Measurements from ENCODE around the gene VWA3B. TPM values are rescaled to one million over a fixed set of nuclear protein-coding genes. Genes with fewer than 3 reads are reported as not detected.

Gene VWA3B
- total and polyA plus RNA-seq, 5 donors: 0.15 to 0.29 (median 0.28) TPM

DNA sequence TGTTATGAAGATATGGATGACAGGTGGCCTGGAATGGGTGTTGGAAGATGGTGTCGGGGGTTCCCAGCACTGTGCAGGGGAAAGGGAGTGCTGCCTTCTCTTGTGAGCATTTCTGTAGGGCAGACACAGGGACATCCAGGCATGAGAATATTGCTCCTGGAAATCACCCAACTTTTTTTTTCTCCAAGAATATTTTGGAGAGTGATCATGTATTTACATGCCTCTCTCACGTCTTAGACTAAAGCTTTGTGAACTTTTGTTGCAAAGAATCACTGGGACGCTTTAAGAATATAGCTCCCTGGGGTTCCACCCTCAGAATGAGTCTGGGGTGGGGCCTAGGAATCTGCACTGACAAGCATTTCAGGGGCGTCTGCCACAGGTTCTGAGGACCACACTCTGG, 68.7 kb downstream of the VWA3B start:
- no peaks in the 10 kb centered on the region for H3K27me3 ChIP-seq (ENCODE audit: control insufficient read depth, insufficient read depth)
- H3K9me3 ChIP-seq (ENCODE audit: control insufficient read depth, low read length): no peaks in the 10 kb centered on the region
- intact Hi-C loops (cut with DNase I): no loop called here
- ATAC-seq: no peak
- peaks cover 2% of the 10 kb centered on the region for H3K4me1 ChIP-seq (ENCODE audit: control insufficient read depth, insufficient read depth, low read length)
- 59% methylated on average over 4 of the region's 4 CpGs for WGBS
- no peak overlapping the region for H3K4me3 ChIP-seq (ENCODE audit: low read length)
- no peak for DNase-seq
- peak overlapping the region; percentile 57 for H3K27ac ChIP-seq (ENCODE audit: low read length)

DNA sequence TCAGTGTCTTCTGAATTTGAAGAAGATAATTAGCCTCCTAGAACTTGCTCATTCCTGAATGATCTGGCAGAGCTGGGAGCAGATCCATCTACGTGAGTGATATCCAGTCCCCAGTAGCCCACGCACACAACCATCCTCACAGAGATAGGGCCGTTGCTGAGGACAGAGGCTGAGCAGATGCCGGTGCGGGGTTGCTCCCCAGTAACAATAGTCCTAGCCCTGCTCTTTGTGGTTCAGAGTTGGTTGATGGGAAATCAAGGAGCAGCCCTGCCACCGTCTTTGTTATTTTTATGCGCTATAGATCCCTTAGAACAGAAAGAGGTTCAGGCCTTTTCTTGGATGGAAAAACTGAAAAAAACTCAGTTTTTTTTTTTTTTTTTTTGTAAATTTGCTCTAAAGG, 69.3 kb downstream of the VWA3B start:
- Histone ChIP-seq H3K9me3 (ENCODE audit: control insufficient read depth, low read length) (no peaks in the 10 kb centered on the region), H3K4me3 (ENCODE audit: low read length) (no peak overlapping the region), H3K27ac (ENCODE audit: low read length) (no peak overlapping the region), H3K27me3 (ENCODE audit: control insufficient read depth, insufficient read depth) (no peaks in the 10 kb centered on the region), H3K4me1 (ENCODE audit: control insufficient read depth, insufficient read depth, low read length) (peaks cover 7% of the 10 kb centered on the region)
- WGBS: 68% methylated on average over 7 of the region's 7 CpGs
- no peak for ATAC-seq
- DNase-seq: no peak
- intact Hi-C loops (cut with DNase I): no loop called here

DNA sequence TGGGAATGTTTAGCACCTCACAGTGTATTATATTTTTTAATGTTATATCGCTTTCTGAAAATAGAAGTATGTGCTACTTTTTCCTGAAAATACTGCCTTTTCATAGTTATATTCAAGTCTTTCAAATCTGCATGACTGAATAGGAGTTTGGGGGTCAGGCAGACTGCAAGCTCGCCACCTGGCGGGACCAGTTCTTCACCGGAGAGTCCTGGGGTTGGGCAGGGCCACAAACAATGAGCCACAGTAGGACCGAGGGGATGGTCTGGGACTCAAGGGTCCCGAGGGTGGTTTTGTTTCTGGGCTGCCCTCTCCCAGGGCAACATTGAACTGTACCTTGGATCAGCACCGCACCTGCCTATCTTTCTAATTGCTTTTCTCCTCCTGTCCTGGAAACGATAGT, 70.6 kb downstream of the VWA3B start:
- Histone ChIP-seq H3K27me3 (ENCODE audit: control insufficient read depth, insufficient read depth) (no peaks in the 10 kb centered on the region), H3K4me1 (ENCODE audit: control insufficient read depth, insufficient read depth, low read length) (peaks cover 11% of the 10 kb centered on the region), H3K27ac (ENCODE audit: low read length) (peak overlapping the region; percentile 93), H3K4me3 (ENCODE audit: low read length) (no peak overlapping the region), H3K9me3 (ENCODE audit: control insufficient read depth, low read length) (no peaks in the 10 kb centered on the region)
- 78% methylated on average over 8 of the region's 8 CpGs for WGBS
- DNase-seq: no peak
- intact Hi-C loops (cut with DNase I): no loop called here
- ATAC-seq: no peak

GRCh38 chr2:98158305-98158704, 71.3 kb downstream of the VWA3B start:
- 56% methylated on average over 8 of the region's 8 CpGs for WGBS
- no peak overlapping the region for H3K4me3 ChIP-seq (ENCODE audit: low read length)
- peaks cover 13% of the 10 kb centered on the region for H3K4me1 ChIP-seq (ENCODE audit: control insufficient read depth, insufficient read depth, low read length)

GRCh38 chr2:98160554-98160953, 73.6 kb downstream of the VWA3B start:
- Histone ChIP-seq H3K27ac (ENCODE audit: low read length) (peak overlapping the region; percentile 56), H3K4me3 (ENCODE audit: low read length) (no peak overlapping the region), H3K9me3 (ENCODE audit: control insufficient read depth, low read length) (no peaks in the 10 kb centered on the region), H3K4me1 (ENCODE audit: control insufficient read depth, insufficient read depth, low read length) (peaks cover 20% of the 10 kb centered on the region), H3K27me3 (ENCODE audit: control insufficient read depth, insufficient read depth) (no peaks in the 10 kb centered on the region)
- ATAC-seq: peak; percentile 66 to 67
- WGBS: 26% methylated on average over 4 of the region's 4 CpGs
- intact Hi-C loops (cut with DNase I): no loop called here
- peak in 2 of 3 donors; percentile 60 to 68 for DNase-seq

More at GRCh38 chr2:98158305-98158704, 71.3 kb downstream of the VWA3B start:
- Histone ChIP-seq H3K27ac (ENCODE audit: low read length) (peak overlapping the region; percentile 93), H3K9me3 (ENCODE audit: control insufficient read depth, low read length) (no peaks in the 10 kb centered on the region), H3K27me3 (ENCODE audit: control insufficient read depth, insufficient read depth) (no peaks in the 10 kb centered on the region)
- ATAC-seq (peak; percentile 63 to 75), DNase-seq (peak in 2 of 3 donors; percentile 60 to 68)
- intact Hi-C loops (cut with DNase I): no loop called here

DNA sequence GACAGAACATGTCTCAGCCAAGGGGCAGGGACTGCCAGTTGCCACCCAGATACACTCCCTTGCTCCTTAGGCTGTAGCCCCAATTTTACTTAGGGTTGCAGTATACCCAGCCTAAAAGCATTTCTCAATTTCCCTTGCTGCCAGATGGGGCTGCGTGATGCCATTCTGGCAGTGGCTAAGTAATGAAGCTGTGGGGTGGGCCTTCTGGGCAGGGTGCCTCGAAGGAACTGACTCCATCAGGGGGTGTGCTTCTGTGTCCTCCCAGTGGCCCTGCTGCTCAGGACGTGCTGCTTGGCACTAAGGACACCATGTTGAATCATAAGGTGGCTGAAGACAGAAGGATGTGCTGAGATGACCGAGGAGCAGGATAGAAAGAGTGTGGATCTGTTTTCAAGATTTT, 74.2 kb downstream of the VWA3B start:
- Histone ChIP-seq H3K27ac (ENCODE audit: low read length) (peak overlapping the region; percentile 56), H3K4me3 (ENCODE audit: low read length) (no peak overlapping the region), H3K9me3 (ENCODE audit: control insufficient read depth, low read length) (no peaks in the 10 kb centered on the region), H3K27me3 (ENCODE audit: control insufficient read depth, insufficient read depth) (no peaks in the 10 kb centered on the region), H3K4me1 (ENCODE audit: control insufficient read depth, insufficient read depth, low read length) (peaks cover 20% of the 10 kb centered on the region)
- no peak for DNase-seq
- 73% methylated on average over 4 of the region's 4 CpGs for WGBS
- intact Hi-C loops (cut with DNase I): no loop called here
- ATAC-seq: no peak

- H3K27ac ChIP-seq (ENCODE audit: low read length): peak overlapping the region; percentile 43
- H3K9me3 ChIP-seq (ENCODE audit: control insufficient read depth, low read length): no peaks in the 10 kb centered on the region
- H3K27me3 ChIP-seq (ENCODE audit: control insufficient read depth, insufficient read depth): no peaks in the 10 kb centered on the region
- H3K4me3 ChIP-seq (ENCODE audit: low read length): no peak overlapping the region
- no peak for ATAC-seq
- intact Hi-C loops (cut with DNase I): no loop called here
- WGBS: 73% methylated on average over 2 of the region's 2 CpGs
- peaks cover 20% of the 10 kb centered on the region for H3K4me1 ChIP-seq (ENCODE audit: control insufficient read depth, insufficient read depth, low read length)
- DNase-seq: no peak
Measured at GRCh38 chr2:98164256-98164655, 77.3 kb downstream of the VWA3B start.

DNA sequence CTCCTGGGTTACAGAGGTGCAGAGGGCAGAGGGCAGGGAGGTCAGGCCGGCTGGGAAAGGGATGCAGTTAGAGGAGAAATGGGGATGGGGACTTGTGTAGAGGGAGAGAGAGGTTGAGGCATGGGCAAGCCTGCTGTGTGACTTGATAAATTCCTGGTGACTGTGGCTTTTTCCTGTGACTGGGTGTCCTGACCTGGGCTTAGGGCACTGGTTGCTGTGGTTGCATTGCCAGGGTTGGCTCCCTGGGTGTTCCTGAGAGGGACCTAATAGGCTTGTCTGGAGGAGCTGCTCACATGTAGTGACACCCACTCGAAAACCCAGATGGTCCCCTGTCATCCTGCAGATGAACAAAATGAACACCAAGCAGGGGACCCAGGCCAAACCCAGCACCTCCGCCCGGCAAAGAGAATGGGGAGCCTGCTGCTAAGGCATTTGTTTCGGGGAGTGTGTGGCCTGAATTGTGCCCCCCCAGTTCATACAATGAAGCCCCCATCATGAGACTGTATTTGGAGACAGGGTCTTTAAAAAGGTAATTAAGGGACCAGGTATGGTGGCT, 78.6 kb downstream of the VWA3B start:
- Histone ChIP-seq H3K27me3 (ENCODE audit: control insufficient read depth, insufficient read depth) (no peaks in the 10 kb centered on the region), H3K9me3 (ENCODE audit: control insufficient read depth, low read length) (no peaks in the 10 kb centered on the region), H3K4me3 (ENCODE audit: low read length) (no peak overlapping the region), H3K4me1 (ENCODE audit: control insufficient read depth, insufficient read depth, low read length) (peaks cover 18% of the 10 kb centered on the region), H3K27ac (ENCODE audit: low read length) (peak overlapping the region; percentile 20)
- peak in 1 of 2 donors; percentile 11 for ATAC-seq
- 73% methylated on average over 5 of the region's 5 CpGs for WGBS
- intact Hi-C loops (cut with DNase I): no loop called here
- no peak for DNase-seq

GRCh38 chr2:98167916-98168315, 80.9 kb downstream of the VWA3B start:
- Histone ChIP-seq H3K4me1 (ENCODE audit: control insufficient read depth, insufficient read depth, low read length) (peaks cover 9% of the 10 kb centered on the region), H3K27ac (ENCODE audit: low read length) (no peak overlapping the region), H3K27me3 (ENCODE audit: control insufficient read depth, insufficient read depth) (no peaks in the 10 kb centered on the region), H3K9me3 (ENCODE audit: control insufficient read depth, low read length) (no peaks in the 10 kb centered on the region), H3K4me3 (ENCODE audit: low read length) (no peak overlapping the region)
- intact Hi-C loops (cut with DNase I): no loop called here
- ATAC-seq (no peak), DNase-seq (no peak)
- 71% methylated on average over 2 of the region's 2 CpGs for WGBS

- ATAC-seq (no peak), DNase-seq (no peak)
- intact Hi-C loops (cut with DNase I): no loop called here
- H3K4me3 ChIP-seq (ENCODE audit: low read length): no peak overlapping the region
- H3K9me3 ChIP-seq (ENCODE audit: control insufficient read depth, low read length): no peaks in the 10 kb centered on the region
- no peaks in the 10 kb centered on the region for H3K27me3 ChIP-seq (ENCODE audit: control insufficient read depth, insufficient read depth)
- WGBS: 90% methylated on average over 3 of the region's 3 CpGs
- peaks cover 3% of the 10 kb centered on the region for H3K4me1 ChIP-seq (ENCODE audit: control insufficient read depth, insufficient read depth, low read length)
- no peak overlapping the region for H3K27ac ChIP-seq (ENCODE audit: low read length)
Measured at GRCh38 chr2:98170076-98170475, 83.1 kb downstream of the VWA3B start.

DNA sequence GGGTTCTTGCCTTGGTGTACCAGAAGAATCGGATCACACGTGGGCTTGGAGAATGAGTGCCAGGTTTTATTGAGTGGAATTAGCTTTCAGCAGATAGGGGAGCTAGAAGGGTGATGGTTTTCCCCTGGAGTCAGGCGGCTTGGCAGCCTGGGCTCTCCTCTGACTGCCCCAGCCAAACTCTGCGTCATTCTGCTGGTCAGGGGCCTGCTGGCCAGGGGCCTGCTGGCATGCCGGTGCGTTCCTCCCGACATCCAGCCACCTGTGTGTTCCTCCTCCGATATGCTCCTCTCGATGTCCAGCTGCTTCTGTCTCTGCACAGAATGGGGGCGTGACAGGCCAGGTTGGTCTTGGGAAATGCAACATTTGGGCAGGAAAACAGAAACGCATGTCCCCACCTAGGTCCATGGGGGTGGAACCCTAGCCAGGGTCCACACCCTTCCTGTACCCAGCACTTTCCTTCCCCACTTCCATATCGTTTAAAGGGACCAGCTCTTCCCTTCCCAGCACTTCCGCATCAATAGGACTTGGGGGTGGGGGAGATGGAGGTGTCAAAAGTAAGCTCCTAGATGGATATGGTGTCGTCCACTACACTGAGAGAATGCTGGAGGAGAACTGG, 85.3 kb downstream of the VWA3B start:
- intact Hi-C loops (cut with DNase I): no loop called here
- Histone ChIP-seq H3K27me3 (ENCODE audit: control insufficient read depth, insufficient read depth) (no peaks in the 10 kb centered on the region), H3K4me1 (ENCODE audit: control insufficient read depth, insufficient read depth, low read length) (no peaks in the 10 kb centered on the region), H3K9me3 (ENCODE audit: control insufficient read depth, low read length) (no peaks in the 10 kb centered on the region), H3K4me3 (ENCODE audit: low read length) (no peak overlapping the region), H3K27ac (ENCODE audit: low read length) (no peak overlapping the region)
- ATAC-seq (peak in 1 of 2 donors; percentile 55), DNase-seq (no peak)
- WGBS: 74% methylated on average over 14 of the region's 14 CpGs
